OCI-M2 (cell line): Measurements from ENCODE around the gene ATP2A3.

Experiments
- DNase-seq: peaks from one replicate; lab custom pipeline; 2025; ENCODE audit not compliant: unreplicated experiment; lab: John Stamatoyannopoulos, UW

Gene ATP2A3

DNA sequence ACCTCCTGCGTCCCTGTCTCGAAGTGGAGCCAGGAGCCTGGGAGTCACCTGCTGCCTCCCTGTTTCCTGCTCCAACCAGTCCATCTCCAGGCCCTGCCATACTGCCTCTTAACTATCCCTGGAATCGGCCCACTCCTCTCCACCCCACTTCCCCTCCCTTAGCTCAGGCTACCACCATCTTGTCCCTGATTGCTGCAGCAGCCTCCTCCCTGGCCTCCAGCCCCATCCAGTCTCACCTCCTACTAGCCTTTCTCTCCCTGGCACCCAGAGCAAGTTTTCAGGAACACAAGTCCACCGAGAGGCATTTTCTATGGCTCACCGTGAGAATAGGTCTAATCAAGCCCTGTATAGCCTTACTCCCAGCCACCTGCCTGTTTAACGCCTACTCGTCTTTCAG, 70.5 kb downstream of the ATP2A3 start:
- no peak for DNase-seq

DNA sequence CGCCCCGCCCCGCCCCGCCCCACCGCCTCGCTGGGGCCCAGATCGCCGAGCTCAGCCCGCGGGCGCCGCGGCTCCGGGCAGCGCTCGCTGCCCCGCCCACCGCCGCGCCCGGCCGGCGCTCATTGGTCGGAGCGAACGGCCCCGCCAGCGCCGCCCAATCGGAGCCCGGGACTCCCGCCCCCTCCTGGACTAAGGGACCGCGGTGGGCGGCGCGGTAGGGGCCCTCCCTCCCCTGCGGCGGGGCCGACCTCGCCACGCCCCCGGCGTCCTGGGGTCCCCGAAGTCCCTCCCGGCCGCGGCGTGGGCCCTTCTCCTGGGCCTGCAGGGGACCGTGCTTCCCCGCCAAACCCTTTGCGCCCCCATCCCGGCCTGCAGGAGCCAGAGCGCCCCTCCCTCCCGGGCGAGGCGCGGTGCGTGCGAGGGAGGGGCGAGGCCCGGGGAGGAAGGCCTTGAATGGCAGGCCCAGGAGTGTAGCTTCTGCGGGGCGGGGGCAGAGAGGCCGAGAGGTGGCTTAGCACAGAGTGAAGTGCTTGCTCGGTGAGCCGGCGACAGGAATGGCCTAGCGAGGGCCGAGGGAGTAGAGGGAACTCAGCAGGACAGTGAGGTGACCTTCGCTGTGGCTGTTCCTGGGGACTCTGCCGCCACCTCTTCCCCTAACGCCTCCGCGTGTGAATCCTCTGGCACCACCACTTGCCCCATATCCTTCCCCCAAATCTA, 71.1 kb downstream of the ATP2A3 start, which contains the start of gene CAMKK1:
Gene CAMKK1, minus strand, starts transcription at position 51 of the 717 bp plus-strand sequence. CDS start 7,366 bp downstream, outside the sequence.
- DNase-seq: no peak

DNA sequence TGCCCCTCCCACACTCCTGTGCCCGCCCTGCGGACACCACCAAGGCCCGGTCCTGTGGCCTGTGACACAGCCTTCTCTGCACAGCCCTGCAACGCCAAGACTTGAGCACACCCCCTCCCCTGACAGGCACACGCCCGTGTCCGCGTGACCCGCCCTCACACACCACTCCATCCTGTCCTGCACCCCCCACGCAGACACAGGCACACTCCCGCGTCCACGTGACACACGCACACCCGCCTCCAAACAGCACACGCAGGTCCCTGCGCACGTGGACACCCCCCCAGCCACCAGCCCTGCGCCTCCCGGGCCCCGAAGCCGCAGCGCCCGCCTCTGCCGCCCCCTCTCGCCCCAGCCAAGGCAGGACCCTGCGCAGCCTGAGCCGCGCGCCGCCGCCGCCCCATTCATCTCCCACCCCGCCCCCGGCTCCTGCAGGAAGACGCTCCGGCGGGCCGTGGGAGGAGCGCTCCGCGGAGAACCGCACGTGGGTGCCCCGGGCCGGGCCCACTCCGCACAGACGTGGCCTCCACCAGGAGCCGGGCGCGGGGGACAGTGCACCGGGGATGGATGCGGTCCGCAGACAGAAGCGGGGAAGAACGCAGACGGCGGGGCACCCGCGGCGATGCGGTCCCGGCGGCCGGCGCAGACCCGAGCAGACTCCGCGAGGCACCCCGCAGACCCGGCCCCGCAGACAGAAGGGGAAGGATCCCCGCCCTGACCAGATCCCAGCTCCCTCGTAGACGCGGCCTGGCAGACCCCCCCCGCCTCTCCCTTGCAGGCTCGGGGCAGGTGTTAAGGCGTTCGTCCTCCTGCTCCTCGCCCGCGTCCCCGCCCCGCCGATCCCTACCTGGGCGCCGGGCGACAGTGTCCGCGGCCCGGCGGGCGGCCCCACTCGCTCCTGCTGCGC, 71.9 kb downstream of the ATP2A3 start:
- no peak for DNase-seq

DNA sequence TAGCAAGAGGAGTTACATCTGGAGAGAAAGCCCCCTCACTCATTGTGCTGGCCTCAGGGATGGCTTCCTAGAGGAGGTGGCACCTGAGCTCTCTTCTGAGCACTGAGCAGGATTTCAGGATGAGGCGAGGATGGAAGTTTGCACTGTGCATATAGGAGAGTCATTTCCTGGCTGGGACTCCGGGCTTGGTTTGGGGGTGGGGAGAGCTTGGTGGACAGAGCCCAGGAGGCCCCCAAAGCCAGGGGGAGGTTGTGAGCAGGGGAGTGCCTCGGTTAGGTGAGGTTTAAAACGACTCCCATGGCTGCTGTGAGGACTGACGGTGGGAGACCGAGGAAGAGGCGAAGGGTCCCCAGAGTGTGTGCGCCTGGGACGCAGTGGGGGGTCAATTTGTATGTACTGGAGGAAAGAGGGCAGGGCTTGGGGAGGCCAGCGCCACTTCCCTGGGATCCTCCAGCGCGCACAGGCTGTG, 72.6 kb downstream of the ATP2A3 start:
- no peak for DNase-seq

DNA sequence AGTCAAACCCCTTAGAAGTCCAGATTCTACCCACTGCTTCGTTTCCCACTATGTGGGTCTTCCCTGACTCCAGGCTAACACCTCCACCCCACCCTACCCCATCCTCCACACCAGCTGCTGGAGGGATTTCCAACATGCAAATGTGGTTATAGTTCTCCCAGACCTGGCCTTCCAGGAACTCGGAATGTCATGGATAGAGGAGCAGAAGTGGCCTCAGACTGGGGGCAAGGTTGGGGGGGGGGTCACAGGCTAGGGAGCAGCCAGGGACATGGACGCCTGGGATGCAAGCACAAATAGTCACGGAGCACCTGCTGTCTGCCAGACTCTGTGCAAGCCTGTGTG, 73.4 kb downstream of the ATP2A3 start:
- DNase-seq: no peak

DNA sequence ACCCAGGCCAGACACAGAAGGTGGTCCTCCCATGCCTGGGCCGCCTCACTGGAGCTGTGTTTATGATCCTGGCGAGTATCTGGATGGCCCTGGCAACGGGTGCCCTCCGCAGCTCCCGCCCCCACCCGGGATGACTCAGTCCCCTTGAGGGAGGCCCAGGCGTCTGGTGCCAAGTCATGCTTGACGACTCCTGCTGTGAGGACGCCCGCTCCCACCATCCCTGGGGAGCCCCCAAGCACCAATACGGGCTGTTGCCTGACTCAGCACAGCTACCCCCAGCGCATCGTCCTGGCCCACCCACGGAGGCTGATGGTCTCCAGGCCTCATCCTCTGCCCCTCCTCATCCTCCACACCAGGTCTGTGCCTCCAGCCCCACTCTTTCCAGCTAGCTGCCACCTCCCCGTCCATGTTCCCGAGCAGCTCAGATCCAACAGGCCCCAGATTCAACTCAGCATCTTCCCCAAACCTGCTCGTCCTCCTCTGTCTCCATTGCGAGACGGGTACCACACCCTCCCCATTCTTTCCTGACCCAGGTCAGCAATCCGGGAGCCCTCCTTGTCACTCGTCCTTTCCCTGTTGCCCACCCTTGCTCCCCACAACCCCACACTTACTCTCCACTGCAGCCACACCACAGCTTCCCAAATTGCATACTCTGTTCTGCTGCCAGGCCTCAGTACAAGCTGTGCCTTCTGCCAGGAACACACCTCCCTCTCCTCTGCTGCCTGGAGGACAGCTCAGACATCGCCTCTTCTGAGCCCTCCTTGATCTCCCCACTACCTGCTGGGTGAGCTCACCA, 74.0 kb downstream of the ATP2A3 start:
- DNase-seq: no peak

DNA sequence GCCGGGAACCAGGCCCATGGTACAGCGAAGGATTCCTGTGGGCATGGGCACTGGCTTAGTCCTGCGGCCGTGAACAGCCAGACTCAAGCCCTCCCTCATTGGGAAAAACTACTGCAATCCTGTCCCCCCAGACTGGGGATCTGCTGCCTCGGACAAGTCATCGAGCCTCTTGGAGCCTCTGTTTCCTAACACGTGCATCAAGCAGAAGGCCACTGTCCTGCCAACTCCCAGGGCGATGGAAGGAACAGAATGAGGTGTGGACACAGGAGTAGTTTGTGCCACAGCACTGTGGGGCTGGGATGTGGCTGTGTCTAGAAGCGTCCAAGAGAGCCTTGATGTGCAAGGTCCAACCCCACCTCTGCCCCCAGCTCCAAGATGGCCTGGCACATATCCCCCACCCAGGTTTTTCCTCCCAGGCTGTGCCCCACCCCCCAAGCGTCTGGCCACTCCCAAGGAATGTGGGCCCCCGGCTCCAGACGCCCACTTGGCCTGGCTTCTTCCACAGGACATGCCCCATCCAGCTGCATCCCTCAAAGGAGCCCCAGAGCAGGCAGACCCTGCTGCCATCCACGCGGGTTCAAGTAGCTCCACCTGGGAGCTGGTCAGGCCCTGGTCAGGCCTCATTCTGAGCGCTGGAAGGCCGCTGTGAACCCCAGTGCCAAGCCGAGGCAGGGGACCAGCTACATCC, 74.8 kb downstream of the ATP2A3 start:
- DNase-seq: no peak

DNA sequence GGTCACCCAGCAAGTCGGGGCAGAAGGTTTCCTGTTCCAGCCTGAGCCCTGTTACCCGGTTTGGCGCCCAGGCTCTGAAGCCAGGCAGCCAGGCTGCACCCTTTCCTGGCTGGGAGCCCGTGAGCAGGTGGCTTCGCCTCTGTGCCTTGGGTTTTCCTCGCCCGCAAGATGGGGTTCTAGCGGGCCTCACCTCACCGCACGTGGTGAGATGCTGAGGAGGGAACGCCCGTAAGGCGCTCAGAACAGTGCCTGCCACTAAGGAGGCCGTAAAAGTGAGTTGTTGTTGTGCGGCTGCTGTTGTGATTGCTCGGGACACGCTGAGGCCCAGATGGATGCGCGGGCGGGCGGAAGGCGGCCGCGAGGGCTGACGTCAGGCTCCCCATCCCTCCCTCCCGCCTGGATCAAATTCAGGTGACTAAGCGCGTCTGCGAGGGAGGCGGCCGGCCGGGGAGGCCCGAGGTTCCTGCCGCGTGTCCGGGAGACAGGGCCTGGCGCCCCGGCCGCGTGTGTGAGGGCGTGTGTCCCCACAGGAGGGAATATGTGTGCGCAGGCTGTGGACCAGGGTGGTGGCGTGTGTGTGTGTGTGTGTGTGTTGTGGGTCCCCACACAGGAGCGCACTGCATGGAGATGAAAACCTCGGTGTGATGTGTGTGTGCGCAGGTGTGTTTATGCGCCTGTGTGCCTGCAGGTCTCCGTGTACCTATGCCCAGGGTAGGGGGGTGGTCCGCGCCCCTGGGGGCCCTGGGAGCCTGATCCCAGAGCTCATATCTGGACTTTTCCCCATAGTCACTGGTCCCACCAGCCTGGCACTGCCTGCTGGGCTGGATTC, 75.7 kb downstream of the ATP2A3 start:
- DNase-seq: no peak

DNA sequence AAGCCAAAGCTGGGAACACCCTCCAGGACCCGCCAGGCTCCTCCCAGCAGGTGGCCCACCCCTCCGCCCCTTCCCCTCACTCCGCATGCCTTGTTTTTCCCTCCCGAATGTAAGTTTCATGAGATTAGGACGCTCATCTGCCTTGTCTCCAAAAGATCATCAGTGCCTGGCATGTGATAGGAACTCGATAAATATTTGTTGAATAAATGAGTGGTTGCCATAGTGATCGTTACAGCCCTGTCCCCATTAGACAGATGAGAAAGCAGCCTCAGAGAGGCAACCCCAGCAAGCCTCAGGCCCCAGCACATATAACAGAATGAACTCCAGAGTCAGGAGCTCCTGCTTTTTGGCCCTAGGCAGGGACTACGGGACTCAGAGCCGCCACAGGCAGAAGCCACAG, 76.4 kb downstream of the ATP2A3 start:
- DNase-seq: no peak

DNA sequence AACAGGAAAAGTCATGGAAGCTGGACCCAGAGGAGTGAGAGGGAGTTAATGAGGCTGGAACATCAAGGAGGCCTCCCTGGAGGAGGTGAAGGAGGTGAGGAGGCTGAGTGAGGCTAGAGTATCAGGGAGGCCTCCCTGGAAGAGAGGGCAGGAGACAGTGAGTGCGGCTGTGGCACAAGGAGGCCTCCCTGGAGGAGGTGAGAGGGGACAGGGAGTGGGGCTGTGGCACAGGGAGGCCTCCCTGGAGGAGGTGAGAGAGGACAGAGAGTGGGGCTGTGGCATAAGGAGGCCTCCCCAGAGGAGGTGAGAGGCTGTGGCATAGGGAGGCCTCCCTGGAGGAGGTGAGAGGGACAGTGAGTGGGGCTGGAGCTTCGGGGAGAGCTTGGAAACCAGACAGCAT, 76.8 kb downstream of the ATP2A3 start:
- DNase-seq: no peak

DNA sequence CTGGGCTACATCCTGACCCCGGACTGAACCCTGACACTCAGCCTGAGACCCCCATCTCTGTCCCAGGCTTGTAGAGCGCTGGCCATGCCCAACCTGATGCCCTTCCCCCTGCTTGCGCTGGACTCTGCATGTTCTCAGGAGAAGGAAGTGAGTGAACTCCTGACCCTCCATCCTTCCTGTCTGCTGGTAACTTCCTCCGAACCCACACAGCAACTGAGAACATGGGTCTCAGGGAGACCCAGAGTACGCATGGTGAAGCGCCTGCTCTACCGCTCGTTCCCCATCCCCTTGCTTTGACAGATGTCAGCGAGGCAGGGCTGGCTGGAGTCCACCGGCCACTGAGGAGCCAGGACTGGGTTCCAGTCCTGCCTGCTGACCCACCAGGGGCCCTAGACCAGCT, 77.5 kb downstream of the ATP2A3 start:
- no peak for DNase-seq

DNA sequence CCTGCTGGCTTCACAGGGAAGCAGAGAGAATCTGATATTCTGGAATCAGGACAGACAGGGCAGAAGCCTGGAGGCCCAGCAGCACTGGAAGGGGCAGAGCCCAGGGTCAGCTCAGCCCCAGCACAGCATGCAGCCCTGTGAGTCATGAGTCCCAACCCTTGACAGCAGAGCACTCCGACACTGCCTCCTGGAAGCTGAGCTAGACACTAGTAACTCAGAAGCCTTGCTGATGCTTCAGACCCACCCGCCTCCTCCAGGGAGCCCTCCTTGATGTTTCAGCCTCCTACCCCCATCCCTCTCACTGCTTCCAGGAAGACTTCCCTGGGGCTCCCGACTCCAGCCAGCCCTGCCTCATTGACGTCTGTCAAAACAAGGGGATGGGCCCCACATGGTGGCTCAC, 78.3 kb downstream of the ATP2A3 start:
- no peak for DNase-seq

DNA sequence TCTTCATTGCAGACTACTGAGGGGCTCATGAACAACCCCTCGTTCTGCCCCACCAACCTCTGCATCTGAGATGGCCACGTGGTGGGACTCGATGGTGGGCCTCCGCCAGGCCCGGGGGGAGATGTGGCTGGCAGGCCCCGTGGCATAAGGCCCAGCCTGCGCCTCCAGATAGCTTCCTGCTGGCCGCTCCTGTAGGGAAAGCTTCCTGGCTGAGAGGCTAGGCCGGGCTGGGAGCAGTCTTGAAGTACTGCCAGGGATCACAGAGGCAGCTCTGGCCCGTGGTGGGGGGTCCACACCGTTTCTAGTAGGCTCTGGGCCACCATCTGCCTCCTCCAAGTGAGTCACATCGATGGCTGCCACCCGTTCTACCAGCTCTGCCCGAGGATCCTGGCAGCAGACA, 79.0 kb downstream of the ATP2A3 start:
- no peak for DNase-seq

DNA sequence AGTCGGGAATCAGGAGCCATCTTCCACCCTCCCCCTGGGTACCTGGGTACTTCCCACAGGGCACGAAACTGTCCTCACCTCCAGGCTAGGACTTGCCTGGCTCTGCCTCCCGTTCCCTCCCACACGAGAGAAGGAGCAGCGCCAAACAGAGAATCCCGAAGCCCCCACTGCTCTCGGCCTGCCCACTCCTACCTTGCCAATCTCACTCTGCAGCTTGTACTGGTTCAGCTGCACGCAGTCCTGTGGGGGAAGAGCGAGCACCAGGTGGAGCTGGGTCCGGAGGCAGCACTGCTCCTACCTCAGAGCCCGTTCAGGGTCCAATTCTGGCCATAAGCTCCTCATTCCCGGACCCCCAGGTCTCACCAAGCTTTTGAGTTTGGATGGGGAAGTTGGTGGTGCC, 80.0 kb downstream of the ATP2A3 start:
- no peak for DNase-seq

DNA sequence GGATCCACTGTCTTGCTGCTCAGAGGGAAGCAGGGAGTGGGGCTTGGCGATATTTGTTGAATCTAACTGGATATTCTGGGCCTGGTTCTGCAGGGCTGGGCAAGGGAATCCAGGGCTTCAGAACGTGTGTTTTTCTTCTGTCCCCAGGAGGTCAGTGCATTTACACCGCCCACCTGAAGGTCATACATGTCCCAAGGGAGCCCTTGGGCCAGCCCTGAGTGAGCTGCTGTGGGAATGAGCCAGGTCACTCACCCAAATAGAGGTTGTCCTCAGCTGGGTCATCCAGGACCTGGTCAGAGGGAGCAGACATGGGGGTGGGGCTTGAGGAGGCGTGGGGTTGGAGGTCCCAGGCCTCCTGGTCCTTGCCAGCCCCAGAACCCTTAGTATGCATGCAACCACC, 82.0 kb downstream of the ATP2A3 start:
- DNase-seq: no peak

DNA sequence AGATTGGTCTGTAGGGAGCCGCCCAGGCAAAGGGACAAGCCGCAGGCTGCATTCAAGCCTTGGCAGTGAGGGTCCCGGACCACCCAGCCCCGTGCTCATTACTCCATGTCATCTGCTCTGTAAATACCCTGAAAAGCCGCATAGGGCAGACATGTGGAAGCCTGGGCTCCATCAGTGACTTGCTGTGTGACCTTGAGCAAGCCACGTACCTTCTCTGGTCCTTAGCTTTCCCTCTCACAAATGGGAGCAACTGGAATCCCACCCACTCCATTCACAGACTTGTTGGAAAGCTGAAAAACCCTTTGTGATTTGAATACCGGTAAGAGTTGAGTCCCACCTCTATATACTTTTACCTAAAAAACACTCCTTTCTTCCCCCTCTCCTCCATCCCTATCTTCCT, 83.3 kb downstream of the ATP2A3 start:
- DNase-seq: no peak

DNA sequence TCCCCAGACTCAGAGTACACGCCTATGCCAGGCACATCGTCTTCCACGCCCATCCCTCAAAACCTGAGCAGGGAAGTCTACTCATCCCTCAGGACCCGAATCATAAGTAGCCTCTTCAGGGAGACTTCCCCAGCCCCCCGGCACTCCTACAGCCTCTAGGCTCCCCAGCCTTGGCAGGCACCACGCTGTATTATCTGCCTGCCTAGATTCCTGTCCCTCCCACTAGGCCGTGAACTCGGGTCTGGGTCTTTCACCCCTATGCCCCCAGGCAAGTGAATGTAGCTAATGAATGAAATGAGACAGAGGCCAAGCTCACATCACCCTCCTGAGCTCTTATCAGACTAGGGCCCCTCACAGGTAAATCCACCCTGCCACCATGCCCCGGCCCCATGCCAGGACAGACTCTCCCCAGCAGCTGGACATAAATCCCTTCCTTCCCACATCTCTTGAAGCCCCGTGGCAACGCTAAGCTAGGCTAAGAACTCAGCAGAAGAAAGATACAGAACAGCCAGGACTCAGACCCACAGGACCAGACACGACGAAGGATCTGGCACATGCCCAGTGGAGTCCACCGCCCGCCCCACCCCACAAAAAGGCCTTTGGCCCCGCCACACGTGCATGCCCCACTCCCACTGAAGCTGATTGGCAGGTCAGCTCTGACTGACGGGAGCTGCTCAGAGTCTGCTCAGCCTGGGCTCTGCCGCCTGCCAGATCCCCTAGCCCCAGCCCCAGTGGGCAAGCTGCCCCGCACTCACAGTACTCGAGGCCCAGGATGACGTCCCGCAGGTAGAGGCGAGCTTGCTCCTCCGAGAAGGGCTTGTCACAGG, 84.4 kb downstream of the ATP2A3 start:
- DNase-seq: no peak

DNA sequence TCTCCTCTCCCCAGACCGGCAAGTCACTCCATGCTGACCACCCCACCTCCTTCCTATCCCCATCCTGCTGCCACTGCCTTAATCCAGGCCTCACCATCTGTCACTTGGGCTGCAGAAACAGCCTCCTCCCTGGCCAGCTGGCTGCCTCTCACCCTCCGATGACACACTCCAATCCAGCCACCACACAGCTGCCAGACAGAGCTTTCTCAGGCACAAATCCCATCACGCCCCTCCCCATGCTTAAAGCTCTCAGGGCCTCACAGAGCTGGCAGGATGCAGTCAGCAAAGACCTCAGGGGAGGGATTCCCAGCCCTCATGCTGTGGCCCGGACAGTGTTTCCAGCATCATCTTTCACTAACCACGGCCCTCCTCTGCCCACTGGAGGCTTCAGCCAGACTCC, 85.1 kb downstream of the ATP2A3 start:
- DNase-seq: no peak

DNA sequence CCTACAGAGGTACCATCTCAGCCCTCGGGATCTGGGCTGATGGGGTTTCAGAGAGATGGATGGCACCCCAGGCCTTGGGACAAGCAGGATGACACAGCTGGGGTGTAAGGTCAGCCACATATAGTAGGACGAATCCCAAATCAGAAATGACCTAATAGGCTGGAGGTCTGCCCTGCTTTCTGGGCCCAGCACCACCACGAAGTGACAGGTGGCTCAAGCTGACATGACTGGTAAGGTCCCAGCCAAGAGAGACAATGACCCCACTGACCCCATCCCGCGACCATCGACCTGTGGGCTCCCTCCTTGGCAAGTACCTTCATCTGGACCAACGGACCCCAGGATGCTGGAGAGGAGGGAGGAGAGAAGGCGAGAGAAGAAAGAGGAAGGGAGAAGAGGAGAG, 87.0 kb downstream of the ATP2A3 start:
- no peak for DNase-seq
